Left ventricle myocardium inferior (tissue), 1 donor: Measurements from ENCODE around the gene NSUN6. TPM values are rescaled to one million over a fixed set of nuclear protein-coding genes. Genes with fewer than 3 reads are reported as not detected.

Source experiments
- DNase-seq: peaks from one replicate; pipeline ENCODE4 v3.0.0-alpha.2; 2020
- H3K27ac ChIP-seq: fragments of 200-600 bp; replicated peaks from 2 replicates; pipeline ENCODE4 v1.8.0; 2021
- H3K27me3 ChIP-seq: fragments of 200-600 bp; 2 replicates; pipeline ENCODE4 v1.8.0; 2021; ENCODE audit warnings: low read depth
- H3K36me3 ChIP-seq: fragments of 200-600 bp; 2 replicates; pipeline ENCODE4 v1.8.0; 2021
- H3K4me1 ChIP-seq: fragments of 200-600 bp; 2 replicates; pipeline ENCODE4 v1.8.0; 2021
- H3K4me3 ChIP-seq: fragments of 200-600 bp; 2 replicates; pipeline ENCODE4 v1.8.0; 2021; ENCODE audit warnings: mild to moderate bottlenecking, moderate library complexity
- H3K9me3 ChIP-seq: fragments of 200-600 bp; replicated peaks from 2 replicates; pipeline ENCODE4 v1.8.0; 2021
- CTCF ChIP-seq: fragments of 200-600 bp; IDR thresholded peaks from 2 replicates; pipeline ENCODE4 v1.8.0; 2021; ENCODE audit warnings: antibody characterized with exemption, mild to moderate bottlenecking, borderline replicate concordance
- intact Hi-C: fragments of 100-400 bp; cut with micrococcal nuclease; formaldehyde crosslinking; loops from one replicate; pipeline ENCODE4 v1.11.0; 2022
- total RNA-seq: library from RNA; stranded (reverse); fragmentation: NEBNext Ultra II Directional; extraction: Animal tissue kit (Norgen Biotek cat#: 25700); gene quantifications from one replicate; pipeline ENCODE4 v1.2.1, GENCODE V29; 2021
- donor health status: DM: no; HTN: yes; CAD: no; lungs with severe emphysema.

NSUN6 gene
- total RNA-seq, 1 donor from 2014 or later, result 7.9 TPM

DNA sequence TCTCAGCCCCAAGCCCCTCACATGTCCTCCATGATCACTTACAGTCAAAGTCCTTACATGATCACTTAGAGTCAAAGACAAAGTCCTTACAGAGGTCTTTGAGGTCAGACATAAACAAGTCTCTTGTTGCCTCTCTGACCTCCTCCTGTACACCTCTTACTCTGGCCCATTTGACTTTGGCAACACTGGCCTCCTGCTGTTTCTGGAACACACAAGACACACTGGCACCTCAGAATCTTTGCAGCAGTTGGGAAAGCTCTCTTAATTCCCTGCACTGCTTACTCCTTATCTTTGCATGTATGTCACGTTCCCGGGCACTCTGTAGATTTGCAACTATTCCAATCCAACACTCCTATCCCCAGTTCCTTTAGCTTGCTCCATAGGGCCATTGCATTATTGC is 102.3 kb downstream of the NSUN6 start:
- no peaks in the 10 kb centered on the region for H3K9me3 ChIP-seq
- no peak for TF ChIP-seq CTCF
- peaks cover 13% of the 10 kb centered on the region for H3K4me1 ChIP-seq
- DNase-seq, result no peak
- peak overlapping the region; percentile 40 for H3K27ac ChIP-seq
- H3K36me3 ChIP-seq, result peaks cover 33% of the 10 kb centered on the region
- no peak overlapping the region for H3K4me3 ChIP-seq
- intact Hi-C loops, result no loop called here
- H3K27me3 ChIP-seq, result no peaks in the 10 kb centered on the region

GRCh38 chr10:18545621-18546305 is 105.6 kb downstream of the NSUN6 start:
- intact Hi-C loops, result no loop called here
- TF ChIP-seq CTCF, result no peak
- H3K9me3 ChIP-seq, result no peaks in the 10 kb centered on the region
- H3K4me3 ChIP-seq, result no peak overlapping the region
- DNase-seq, result no peak
- H3K27ac ChIP-seq, result no peak overlapping the region
- peaks cover 29% of the 10 kb centered on the region for H3K4me1 ChIP-seq
- H3K27me3 ChIP-seq, result no peaks in the 10 kb centered on the region
- peaks cover 24% of the 10 kb centered on the region for H3K36me3 ChIP-seq

GRCh38 chr10:18542832-18543231 is 108.6 kb downstream of the NSUN6 start:
- peak overlapping the region; percentile 37 for H3K27ac ChIP-seq

DNA sequence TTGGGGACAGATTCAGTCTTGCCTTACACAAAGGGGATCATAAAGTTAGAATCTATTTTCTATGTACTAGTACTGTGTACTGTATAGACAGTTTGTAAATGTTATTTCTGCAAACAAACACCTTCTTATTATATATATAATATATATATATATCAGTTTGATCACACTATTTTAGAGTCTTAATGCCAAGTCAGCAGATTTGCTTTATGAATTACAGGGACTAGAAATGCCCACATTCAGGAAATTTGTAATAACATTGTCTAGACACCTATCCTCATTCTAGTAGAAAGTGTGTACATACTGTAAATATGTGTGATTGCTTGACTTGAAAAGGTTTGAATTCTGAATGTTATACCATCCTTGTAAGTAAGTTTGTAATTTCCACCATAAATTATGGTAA is 111.2 kb downstream of the NSUN6 start:
- no peak for TF ChIP-seq CTCF
- Histone ChIP-seq H3K4me1 (peaks cover 16% of the 10 kb centered on the region), H3K27me3 (no peaks in the 10 kb centered on the region), H3K27ac (no peak overlapping the region), H3K36me3 (peaks cover 71% of the 10 kb centered on the region), H3K4me3 (no peak overlapping the region), H3K9me3 (no peaks in the 10 kb centered on the region)
- no peak for DNase-seq
- intact Hi-C loops, result no loop called here

More at GRCh38 chr10:18542832-18543231, 108.6 kb downstream of the NSUN6 start:
- intact Hi-C loops, result no loop called here
- no peaks in the 10 kb centered on the region for H3K9me3 ChIP-seq
- no peak for TF ChIP-seq CTCF
- no peak overlapping the region for H3K4me3 ChIP-seq
- peaks cover 16% of the 10 kb centered on the region for H3K4me1 ChIP-seq
- no peaks in the 10 kb centered on the region for H3K27me3 ChIP-seq
- DNase-seq, result no peak
- peaks cover 50% of the 10 kb centered on the region for H3K36me3 ChIP-seq

GRCh38 chr10:18539335-18539734 is 112.1 kb downstream of the NSUN6 start:
- H3K4me1 ChIP-seq, result peaks cover 16% of the 10 kb centered on the region
- intact Hi-C loops, result no loop called here
- no peaks in the 10 kb centered on the region for H3K9me3 ChIP-seq
- H3K27me3 ChIP-seq, result no peaks in the 10 kb centered on the region
- H3K27ac ChIP-seq, result no peak overlapping the region
- DNase-seq, result no peak
- peaks cover 75% of the 10 kb centered on the region for H3K36me3 ChIP-seq
- TF ChIP-seq CTCF, result no peak
- H3K4me3 ChIP-seq, result no peak overlapping the region
